HepG2 (cell line): ENCODE results near the gene CGB8. TPM values are rescaled to one million over a fixed set of nuclear protein-coding genes. Genes with fewer than 3 reads are reported as not detected.
A peak's percentile ranks its signal among the peaks of the same experiment; 100 is the strongest.

Source experiments
- BCL6 ChIP-seq: IDR thresholded peaks from 2 replicates; pipeline ENCODE4 v1.6.1; 2016; ENCODE audit warnings: missing genetic modification reagents, missing compliant biosample characterization
- CEBPB ChIP-seq: IDR thresholded peaks from 2 replicates; pipeline ENCODE4 v1.6.1; 2011; ENCODE audit warnings: low read depth, low read length, improper control_type of control experiment, borderline replicate concordance
- HOXA7 ChIP-seq: sonication (generic); formaldehyde crosslinking; IDR thresholded peaks from 2 replicates; pipeline ENCODE4 v1.8.1; 2022; ENCODE audit warnings: mild to moderate bottlenecking, missing genetic modification reagents, moderate library complexity
- TRAFD1 ChIP-seq: sonication (generic); formaldehyde crosslinking; IDR thresholded peaks from 2 replicates; pipeline ENCODE4 v1.5.1; 2020; ENCODE audit warnings: missing genetic modification reagents, mild to moderate bottlenecking, borderline replicate concordance
- XRCC5 ChIP-seq: fragments of 200-400 bp; formaldehyde crosslinking; optimal IDR thresholded peaks from 2 replicates; pipeline ENCODE3; 2017; ENCODE audit warnings: mild to moderate bottlenecking, low read length
- ZBTB34 ChIP-seq: sonication (generic); formaldehyde crosslinking; IDR thresholded peaks from 2 replicates; pipeline ENCODE4 v1.8.0; 2022; ENCODE audit warnings: mild to moderate bottlenecking, missing genetic modification reagents
- ZMAT3 ChIP-seq: sonication (generic); formaldehyde crosslinking; conservative IDR thresholded peaks from 2 replicates; pipeline ENCODE4 v1.7.0; 2021; ENCODE audit warnings: missing genetic modification reagents
- ZNF160 ChIP-seq: sonication (generic); formaldehyde crosslinking; IDR thresholded peaks from 2 replicates; pipeline ENCODE4 v1.8.0; 2022; ENCODE audit warnings: mild to moderate bottlenecking, inconsistent platforms, missing genetic modification reagents
- ZNF543 ChIP-seq: sonication (generic); formaldehyde crosslinking; IDR thresholded peaks from 2 replicates; pipeline ENCODE4 v1.4.0; 2020; ENCODE audit warnings: mild to moderate bottlenecking, missing genetic modification reagents
- ZNF609 ChIP-seq: sonication (generic); formaldehyde crosslinking; IDR thresholded peaks from 2 replicates; pipeline ENCODE4 v1.4.0; 2020; ENCODE audit warnings: mild to moderate bottlenecking, missing genetic modification reagents, borderline replicate concordance
- ZNF724P ChIP-seq: sonication (generic); formaldehyde crosslinking; IDR thresholded peaks from 2 replicates; pipeline ENCODE4 v1.8.0; 2022; ENCODE audit warnings: missing genetic modification reagents, borderline replicate concordance
- polyA plus RNA-seq, 8 experiments: library from polyadenylated mRNA; depleted of rRNA in 3 of 8; stranded (reverse) in 7 of 8; unstranded in 1 of 8; fragments of >200 nt; fragmentation: Illumina TruSeq in 4 of 8; extraction: Trizol in 4 of 8; gene quantifications; 2 replicates each; pipeline versions ENCODE4 v1.2.1 to v1.2.3, GENCODE V29; 2011 to 2016; ENCODE audit warnings: low read depth in 4 of 8, missing spikeins in 1 of 8, mixed read lengths in 1 of 8; ENCODE audit not compliant: insufficient read depth in 1 of 8
- total RNA-seq, 5 experiments: library from RNA; depleted of rRNA; stranded (reverse); fragments of >200 nt; fragmentation: Illumina TruSeq; extraction: Trizol; gene quantifications; 2 replicates each; pipeline ENCODE4 v1.2.3, GENCODE V29; 2016; ENCODE audit warnings: low read depth in 1 of 5
- TF ChIP-seq, protein P1 (sequence below): sonication (generic); formaldehyde crosslinking; IDR thresholded peaks from 2 replicates; pipeline ENCODE4 v1.5.0; 2020; ENCODE audit warnings: mild to moderate bottlenecking, missing genetic modification reagents, moderate library complexity
- TF ChIP-seq, protein P2 (sequence below): IDR thresholded peaks from 2 replicates; pipeline ENCODE4 v1.6.1; 2016; ENCODE audit warnings: mild to moderate bottlenecking
- TF ChIP-seq, protein P3 (sequence below): sonication (generic); formaldehyde crosslinking; IDR thresholded peaks from 2 replicates; pipeline ENCODE4 v1.5.1; 2020; ENCODE audit warnings: mild to moderate bottlenecking, missing genetic modification reagents, borderline replicate concordance

Gene CGB8
- total and polyA plus RNA-seq, 2 of the 13 experiments (the other 11 are each of a cell fraction or from before 2014, with no cell fraction given) = not detected

- TF ChIP-seq ZNF609 (CRISPR knock-in tag) (0 out of 2 replicates have a peak, but pooled peaks have one; percentile 13), HOXA7 (CRISPR knock-in tag) (no peak), ZMAT3 (CRISPR knock-in tag) (0 out of 2 replicates have a peak, but pooled peaks have one; percentile 8), TRAFD1 (no peak), ZBTB34 (CRISPR knock-in tag) (0 out of 2 replicates have a peak, but pooled peaks have one; percentile 30), XRCC5 (peak; percentile 83), ZNF160 (CRISPR knock-in tag) (peak; percentile 80; the same call in 1 of the 2 replicates), CEBPB (no peak), BCL6 (CRISPR knock-in tag) (no peak; the same call in 1 of the 2 replicates), ZNF724P (peak; percentile 84; the same call in 1 of the 2 replicates), ZNF543 (peak; percentile 89; the same call in 1 of the 2 replicates)
- TF ChIP-seq, protein P1, sequence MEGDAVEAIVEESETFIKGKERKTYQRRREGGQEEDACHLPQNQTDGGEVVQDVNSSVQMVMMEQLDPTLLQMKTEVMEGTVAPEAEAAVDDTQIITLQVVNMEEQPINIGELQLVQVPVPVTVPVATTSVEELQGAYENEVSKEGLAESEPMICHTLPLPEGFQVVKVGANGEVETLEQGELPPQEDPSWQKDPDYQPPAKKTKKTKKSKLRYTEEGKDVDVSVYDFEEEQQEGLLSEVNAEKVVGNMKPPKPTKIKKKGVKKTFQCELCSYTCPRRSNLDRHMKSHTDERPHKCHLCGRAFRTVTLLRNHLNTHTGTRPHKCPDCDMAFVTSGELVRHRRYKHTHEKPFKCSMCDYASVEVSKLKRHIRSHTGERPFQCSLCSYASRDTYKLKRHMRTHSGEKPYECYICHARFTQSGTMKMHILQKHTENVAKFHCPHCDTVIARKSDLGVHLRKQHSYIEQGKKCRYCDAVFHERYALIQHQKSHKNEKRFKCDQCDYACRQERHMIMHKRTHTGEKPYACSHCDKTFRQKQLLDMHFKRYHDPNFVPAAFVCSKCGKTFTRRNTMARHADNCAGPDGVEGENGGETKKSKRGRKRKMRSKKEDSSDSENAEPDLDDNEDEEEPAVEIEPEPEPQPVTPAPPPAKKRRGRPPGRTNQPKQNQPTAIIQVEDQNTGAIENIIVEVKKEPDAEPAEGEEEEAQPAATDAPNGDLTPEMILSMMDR (CRISPR knock-in tag) = 0 out of 2 replicates have a peak, but pooled peaks have one; percentile 11
- TF ChIP-seq, protein P2, sequence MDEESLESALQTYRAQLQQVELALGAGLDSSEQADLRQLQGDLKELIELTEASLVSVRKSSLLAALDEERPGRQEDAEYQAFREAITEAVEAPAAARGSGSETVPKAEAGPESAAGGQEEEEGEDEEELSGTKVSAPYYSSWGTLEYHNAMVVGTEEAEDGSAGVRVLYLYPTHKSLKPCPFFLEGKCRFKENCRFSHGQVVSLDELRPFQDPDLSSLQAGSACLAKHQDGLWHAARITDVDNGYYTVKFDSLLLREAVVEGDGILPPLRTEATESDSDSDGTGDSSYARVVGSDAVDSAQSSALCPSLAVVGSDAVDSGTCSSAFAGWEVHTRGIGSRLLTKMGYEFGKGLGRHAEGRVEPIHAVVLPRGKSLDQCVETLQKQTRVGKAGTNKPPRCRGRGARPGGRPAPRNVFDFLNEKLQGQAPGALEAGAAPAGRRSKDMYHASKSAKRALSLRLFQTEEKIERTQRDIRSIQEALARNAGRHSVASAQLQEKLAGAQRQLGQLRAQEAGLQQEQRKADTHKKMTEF = peak; percentile 91
- TF ChIP-seq, protein P3, sequence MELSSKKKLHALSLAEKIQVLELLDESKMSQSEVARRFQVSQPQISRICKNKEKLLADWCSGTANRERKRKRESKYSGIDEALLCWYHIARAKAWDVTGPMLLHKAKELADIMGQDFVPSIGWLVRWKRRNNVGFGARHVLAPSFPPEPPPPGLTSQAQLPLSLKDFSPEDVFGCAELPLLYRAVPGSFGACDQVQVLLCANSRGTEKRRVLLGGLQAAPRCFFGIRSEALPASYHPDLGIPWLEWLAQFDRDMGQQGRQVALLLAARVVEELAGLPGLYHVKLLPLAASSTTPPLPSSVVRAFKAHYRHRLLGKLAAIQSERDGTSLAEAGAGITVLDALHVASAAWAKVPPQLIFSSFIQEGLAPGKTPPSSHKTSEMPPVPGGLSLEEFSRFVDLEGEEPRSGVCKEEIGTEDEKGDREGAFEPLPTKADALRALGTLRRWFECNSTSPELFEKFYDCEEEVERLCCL (CRISPR knock-in tag) = peak; percentile 75; the same call in 1 of the 2 replicates
These were observed 36.3 kb upstream of the CGB8 start, which contains the start of gene SNRNP70 (continued) for GRCh38 chr19:49085020-49085867.
